ENCODE measurements around the gene SOBP. TPM values are rescaled to one million over a fixed set of nuclear protein-coding genes. Genes with fewer than 3 reads are reported as not detected.

SOBP gene
- total and polyA plus RNA-seq, 2 donors (not counting 1 experiment from before 2014, with no cell fraction given), result 2.7 to 6.3 TPM

DNA sequence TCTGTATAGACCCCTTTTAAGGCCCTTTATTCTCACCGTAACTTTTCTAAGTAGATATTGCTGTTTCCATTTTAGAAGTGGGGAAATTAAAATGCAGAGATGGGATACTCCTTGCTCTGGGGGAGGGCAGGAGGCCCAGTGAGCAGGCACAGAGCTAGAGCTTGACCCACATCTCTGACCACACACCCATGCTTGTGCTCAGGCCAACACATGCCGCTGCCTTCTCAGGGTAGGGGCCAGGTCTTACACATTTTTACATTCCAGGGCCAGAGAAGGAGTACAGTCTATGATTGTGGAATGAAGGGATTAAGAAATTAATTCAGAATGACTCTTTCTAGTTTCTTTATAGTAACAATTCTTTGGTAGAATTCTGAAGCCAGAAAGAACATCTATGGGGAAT lies 104.8 kb downstream of the SOBP start:
- DNase-seq (ENCODE audit: low read depth in 2 of 2), result peak in 1 of 2 donors; percentile 63
- no peaks in the 10 kb centered on the region for H3K4me1 ChIP-seq (ENCODE audit: control insufficient read depth, extremely low read depth, insufficient read depth, low read length)
- no peaks in the 10 kb centered on the region for H3K36me3 ChIP-seq (ENCODE audit: control insufficient read depth, insufficient read depth, low read length)
- H3K27ac ChIP-seq (ENCODE audit: insufficient read depth, low read length), result no peak overlapping the region
- H3K9ac ChIP-seq (ENCODE audit: insufficient read depth, low read length), result no peak overlapping the region
- H3K4me2 ChIP-seq (ENCODE audit: extremely low read depth, insufficient read depth, low read length), result no peak overlapping the region
- H4K20me1 ChIP-seq (ENCODE audit: control insufficient read depth, extremely low read depth, insufficient read depth, low read length), result no peaks in the 10 kb centered on the region
- H2AFZ ChIP-seq (ENCODE audit: low read length), result no peak overlapping the region
- H3K79me2 ChIP-seq (ENCODE audit: control insufficient read depth, insufficient read depth, low read length), result no peaks in the 10 kb centered on the region
- H3K9me3 ChIP-seq (ENCODE audit: control insufficient read depth, insufficient read depth, low read depth, low read length), result no peaks in the 10 kb centered on the region
- TF ChIP-seq, protein P1, sequence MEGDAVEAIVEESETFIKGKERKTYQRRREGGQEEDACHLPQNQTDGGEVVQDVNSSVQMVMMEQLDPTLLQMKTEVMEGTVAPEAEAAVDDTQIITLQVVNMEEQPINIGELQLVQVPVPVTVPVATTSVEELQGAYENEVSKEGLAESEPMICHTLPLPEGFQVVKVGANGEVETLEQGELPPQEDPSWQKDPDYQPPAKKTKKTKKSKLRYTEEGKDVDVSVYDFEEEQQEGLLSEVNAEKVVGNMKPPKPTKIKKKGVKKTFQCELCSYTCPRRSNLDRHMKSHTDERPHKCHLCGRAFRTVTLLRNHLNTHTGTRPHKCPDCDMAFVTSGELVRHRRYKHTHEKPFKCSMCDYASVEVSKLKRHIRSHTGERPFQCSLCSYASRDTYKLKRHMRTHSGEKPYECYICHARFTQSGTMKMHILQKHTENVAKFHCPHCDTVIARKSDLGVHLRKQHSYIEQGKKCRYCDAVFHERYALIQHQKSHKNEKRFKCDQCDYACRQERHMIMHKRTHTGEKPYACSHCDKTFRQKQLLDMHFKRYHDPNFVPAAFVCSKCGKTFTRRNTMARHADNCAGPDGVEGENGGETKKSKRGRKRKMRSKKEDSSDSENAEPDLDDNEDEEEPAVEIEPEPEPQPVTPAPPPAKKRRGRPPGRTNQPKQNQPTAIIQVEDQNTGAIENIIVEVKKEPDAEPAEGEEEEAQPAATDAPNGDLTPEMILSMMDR (conservative IDR thresholded peaks at IDR 0.05 in 1 of 2, IDR thresholded peaks at IDR 0.05 in 1 of 2; ENCODE audit: low read depth in 1 of 2, low read length in 2 of 2), result no peak
- no peak for TF ChIP-seq EZH2 (IDR thresholded peaks at IDR 0.05; ENCODE audit: low read length, missing control alignments)
- no peak overlapping the region for H3K4me3 ChIP-seq (replicated peaks in 1 of 4; ENCODE audit: control extremely low read depth in 1 of 4, insufficient read depth in 1 of 4, low read depth in 3 of 4, low read length in 4 of 4)
- H3K27me3 ChIP-seq (ENCODE audit: control insufficient read depth, insufficient read depth, low read length), result no peaks in the 10 kb centered on the region

DNA sequence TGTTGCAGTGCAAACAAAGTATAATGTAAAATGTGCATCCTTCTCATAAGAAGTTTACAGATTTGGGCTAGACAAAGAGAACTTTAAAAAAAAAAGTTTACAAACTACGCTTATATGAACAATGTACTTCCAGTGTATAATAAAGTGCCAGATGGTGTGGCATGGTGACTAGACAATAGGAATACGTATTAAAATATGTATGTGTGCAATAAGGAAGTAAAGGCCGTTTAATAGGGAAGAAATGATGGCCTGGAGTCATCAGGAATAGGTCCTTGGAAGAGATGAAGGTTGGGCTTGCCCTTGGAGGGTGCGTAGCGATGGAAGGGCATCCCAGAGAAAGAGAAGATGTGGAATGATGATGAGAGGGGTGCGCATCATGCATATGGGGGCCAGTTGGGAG lies 108.2 kb downstream of the SOBP start:
- H3K9me3 ChIP-seq (ENCODE audit: control insufficient read depth, insufficient read depth, low read depth, low read length), result no peaks in the 10 kb centered on the region
- no peak overlapping the region for H3K4me2 ChIP-seq (ENCODE audit: extremely low read depth, insufficient read depth, low read length)
- H3K9ac ChIP-seq (ENCODE audit: insufficient read depth, low read length), result no peak overlapping the region
- H3K4me3 ChIP-seq (replicated peaks in 1 of 4; ENCODE audit: control extremely low read depth in 1 of 4, insufficient read depth in 1 of 4, low read depth in 3 of 4, low read length in 4 of 4), result no peak overlapping the region
- TF ChIP-seq, protein P1 (conservative IDR thresholded peaks at IDR 0.05 in 1 of 2, IDR thresholded peaks at IDR 0.05 in 1 of 2; ENCODE audit: low read depth in 1 of 2, low read length in 2 of 2), result no peak
- TF ChIP-seq EZH2 (IDR thresholded peaks at IDR 0.05; ENCODE audit: low read length, missing control alignments), result no peak
- DNase-seq (ENCODE audit: low read depth in 2 of 2), result no peak
- H3K4me1 ChIP-seq (ENCODE audit: control insufficient read depth, extremely low read depth, insufficient read depth, low read length), result no peaks in the 10 kb centered on the region
- H3K27me3 ChIP-seq (ENCODE audit: control insufficient read depth, insufficient read depth, low read length), result no peaks in the 10 kb centered on the region
- H4K20me1 ChIP-seq (ENCODE audit: control insufficient read depth, extremely low read depth, insufficient read depth, low read length), result no peaks in the 10 kb centered on the region
- H3K36me3 ChIP-seq (ENCODE audit: control insufficient read depth, insufficient read depth, low read length), result no peaks in the 10 kb centered on the region
- no peak overlapping the region for H2AFZ ChIP-seq (ENCODE audit: low read length)
- H3K79me2 ChIP-seq (ENCODE audit: control insufficient read depth, insufficient read depth, low read length), result no peaks in the 10 kb centered on the region
- H3K27ac ChIP-seq (ENCODE audit: insufficient read depth, low read length), result no peak overlapping the region

DNA sequence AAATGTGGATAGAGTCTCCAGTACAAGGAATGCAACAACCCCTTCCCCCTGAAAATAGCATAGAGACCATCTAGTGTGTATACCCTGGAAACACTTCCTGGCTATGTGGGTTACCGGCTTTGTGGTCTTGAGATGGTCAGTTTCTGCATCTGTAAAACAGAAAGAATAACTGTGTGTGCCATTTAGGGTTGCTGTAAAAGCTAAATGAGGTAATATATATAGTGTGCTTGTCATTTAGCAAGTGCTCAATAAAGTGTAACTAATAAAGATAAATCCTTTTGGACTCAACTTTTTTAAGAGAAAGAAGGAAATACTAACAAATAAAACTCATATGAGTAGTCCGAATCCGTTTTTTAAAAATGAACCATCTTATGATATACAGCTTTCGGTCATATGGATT lies 109.1 kb downstream of the SOBP start:
- no peaks in the 10 kb centered on the region for H4K20me1 ChIP-seq (ENCODE audit: control insufficient read depth, extremely low read depth, insufficient read depth, low read length)
- no peak overlapping the region for H3K27ac ChIP-seq (ENCODE audit: insufficient read depth, low read length)
- DNase-seq (ENCODE audit: low read depth in 2 of 2), result no peak
- no peak overlapping the region for H2AFZ ChIP-seq (ENCODE audit: low read length)
- no peak overlapping the region for H3K9ac ChIP-seq (ENCODE audit: insufficient read depth, low read length)
- H3K27me3 ChIP-seq (ENCODE audit: control insufficient read depth, insufficient read depth, low read length), result no peaks in the 10 kb centered on the region
- no peak overlapping the region for H3K4me3 ChIP-seq (replicated peaks in 1 of 4; ENCODE audit: control extremely low read depth in 1 of 4, insufficient read depth in 1 of 4, low read depth in 3 of 4, low read length in 4 of 4)
- H3K36me3 ChIP-seq (ENCODE audit: control insufficient read depth, insufficient read depth, low read length), result no peaks in the 10 kb centered on the region
- no peak for TF ChIP-seq EZH2 (IDR thresholded peaks at IDR 0.05; ENCODE audit: low read length, missing control alignments)
- TF ChIP-seq, protein P1 (conservative IDR thresholded peaks at IDR 0.05 in 1 of 2, IDR thresholded peaks at IDR 0.05 in 1 of 2; ENCODE audit: low read depth in 1 of 2, low read length in 2 of 2), result no peak
- no peak overlapping the region for H3K4me2 ChIP-seq (ENCODE audit: extremely low read depth, insufficient read depth, low read length)
- no peaks in the 10 kb centered on the region for H3K9me3 ChIP-seq (ENCODE audit: control insufficient read depth, insufficient read depth, low read depth, low read length)
- H3K79me2 ChIP-seq (ENCODE audit: control insufficient read depth, insufficient read depth, low read length), result no peaks in the 10 kb centered on the region
- H3K4me1 ChIP-seq (ENCODE audit: control insufficient read depth, extremely low read depth, insufficient read depth, low read length), result no peaks in the 10 kb centered on the region
